Caco-2 (cell line): Measurements from ENCODE around the gene FRY. TPM values are rescaled to one million over a fixed set of nuclear protein-coding genes. Genes with fewer than 3 reads are reported as not detected.

Source experiments
- BruUV-seq: library from RNA; stranded (reverse); fragments of 400-500 nt; replicated peaks from 2 replicates; lab custom pipeline; 2021; lab: Mats Ljungman, UMichigan
- CTCF ChIA-PET: fragments of 300-600 bp; sonication (Branson Sonifier 250); formaldehyde crosslinking; loops from one replicate; lab custom pipeline; 2022; ENCODE audit warnings: antibody characterized with exemption; lab: Charles Lee
- POLR2A ChIA-PET: fragments of 300-600 bp; sonication (Branson Sonifier 250); formaldehyde crosslinking; loops from one replicate; lab custom pipeline; 2022; ENCODE audit warnings: antibody characterized with exemption; lab: Charles Lee
- DNase-seq, 2 experiments: peaks; one replicate each; pipeline versions ENCODE4 v3.0.0 to v3.0.0-alpha.2; 2020 to 2022
- H3K27me3 ChIP-seq: replicated peaks from 2 replicates; pipeline ENCODE4 v1.6.0; 2011; ENCODE audit warnings: low read length; ENCODE audit not compliant: control insufficient read depth, insufficient read depth
- H3K36me3 ChIP-seq: 2 replicates; pipeline ENCODE4 v1.5.1; 2011; ENCODE audit warnings: low read length; ENCODE audit not compliant: control insufficient read depth, insufficient read depth
- H3K4me1 ChIP-seq: fragments of 250-450 bp; sonication (Bioruptor Pico); 2 replicates; pipeline ENCODE4 v1.5.1; 2020; ENCODE audit warnings: mild to moderate bottlenecking
- H3K4me3 ChIP-seq: 2 replicates; pipeline ENCODE4 v1.5.1; 2011; ENCODE audit warnings: low read depth, mild to moderate bottlenecking, control low read depth, low read length
- H3K9me3 ChIP-seq: fragments of 250-450 bp; sonication (Bioruptor Pico); 2 replicates; pipeline ENCODE4 v1.5.1; 2020; ENCODE audit warnings: mild to moderate bottlenecking, moderate library complexity
- H3K27ac Mint-ChIP-seq: one replicate; pipeline ENCODE4 v1.8.0; 2022; ENCODE audit warnings: mixed read lengths; ENCODE audit not compliant: unreplicated experiment
- H3K27me3 Mint-ChIP-seq: one replicate; pipeline ENCODE4 v1.8.0; 2022; ENCODE audit warnings: mixed read lengths; ENCODE audit not compliant: insufficient read depth, unreplicated experiment
- H3K36me3 Mint-ChIP-seq: one replicate; pipeline ENCODE4 v1.8.0; 2022; ENCODE audit warnings: mild to moderate bottlenecking, mixed read lengths; ENCODE audit not compliant: insufficient read depth, unreplicated experiment
- H3K4me1 Mint-ChIP-seq: one replicate; pipeline ENCODE4 v1.8.0; 2022; ENCODE audit warnings: low read depth, mixed read lengths; ENCODE audit not compliant: unreplicated experiment
- H3K4me3 Mint-ChIP-seq: one replicate; pipeline ENCODE4 v1.8.0; 2022; ENCODE audit warnings: mild to moderate bottlenecking, moderate library complexity, mixed read lengths; ENCODE audit not compliant: unreplicated experiment
- H3K9me3 Mint-ChIP-seq: one replicate; pipeline ENCODE4 v1.8.0; 2022; ENCODE audit warnings: mixed read lengths; ENCODE audit not compliant: unreplicated experiment
- intact Hi-C: fragments of 100-400 bp; cut with micrococcal nuclease; formaldehyde crosslinking; loops from one replicate; pipeline ENCODE4 v1.10.0; 2022; ENCODE audit not compliant: unreplicated experiment
- total RNA-seq: library from RNA; stranded (reverse); gene quantifications from 2 replicates; pipeline ENCODE4 v1.2.3, GENCODE V29; 2022
- TF ChIP-seq, protein P1 (sequence below), 2 experiments: fragments of 200-600 bp in 1 of 2; IDR thresholded peaks; 1 replicate in 1 of 2; 2 replicates in 1 of 2; pipeline versions ENCODE4 v1.5.1 to v1.8.0; 2011 to 2022; ENCODE audit warnings: antibody characterized with exemption in 1 of 2, control low read depth in 1 of 2, inconsistent platforms in 1 of 2, low read depth in 1 of 2, low read length in 1 of 2, mild to moderate bottlenecking in 1 of 2, moderate library complexity in 1 of 2; ENCODE audit not compliant: insufficient read depth in 1 of 2, severe bottlenecking in 1 of 2, unreplicated experiment in 1 of 2

Gene FRY
- total RNA-seq, 1 experiment from 2014 or later: 118 TPM

- Mint-ChIP-seq H3K9me3 (no peaks in the 10 kb centered on the region), H3K36me3 (no peaks in the 10 kb centered on the region), H3K4me3 (no peak overlapping the region), H3K4me1 (peaks cover 24% of the 10 kb centered on the region), H3K27me3 (no peaks in the 10 kb centered on the region), H3K27ac (no peak overlapping the region)
- H3K27me3 ChIP-seq: no peaks in the 10 kb centered on the region
- ChIA-PET POLR2A (no interaction called here), CTCF (no interaction called here)
- H3K4me1 ChIP-seq: peaks cover 4% of the 10 kb centered on the region
- TF ChIP-seq, protein P1, sequence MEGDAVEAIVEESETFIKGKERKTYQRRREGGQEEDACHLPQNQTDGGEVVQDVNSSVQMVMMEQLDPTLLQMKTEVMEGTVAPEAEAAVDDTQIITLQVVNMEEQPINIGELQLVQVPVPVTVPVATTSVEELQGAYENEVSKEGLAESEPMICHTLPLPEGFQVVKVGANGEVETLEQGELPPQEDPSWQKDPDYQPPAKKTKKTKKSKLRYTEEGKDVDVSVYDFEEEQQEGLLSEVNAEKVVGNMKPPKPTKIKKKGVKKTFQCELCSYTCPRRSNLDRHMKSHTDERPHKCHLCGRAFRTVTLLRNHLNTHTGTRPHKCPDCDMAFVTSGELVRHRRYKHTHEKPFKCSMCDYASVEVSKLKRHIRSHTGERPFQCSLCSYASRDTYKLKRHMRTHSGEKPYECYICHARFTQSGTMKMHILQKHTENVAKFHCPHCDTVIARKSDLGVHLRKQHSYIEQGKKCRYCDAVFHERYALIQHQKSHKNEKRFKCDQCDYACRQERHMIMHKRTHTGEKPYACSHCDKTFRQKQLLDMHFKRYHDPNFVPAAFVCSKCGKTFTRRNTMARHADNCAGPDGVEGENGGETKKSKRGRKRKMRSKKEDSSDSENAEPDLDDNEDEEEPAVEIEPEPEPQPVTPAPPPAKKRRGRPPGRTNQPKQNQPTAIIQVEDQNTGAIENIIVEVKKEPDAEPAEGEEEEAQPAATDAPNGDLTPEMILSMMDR (IDR thresholded peaks at IDR 0.05; ENCODE audit: insufficient read depth in 1 of 2, low read depth in 1 of 2, low read length in 1 of 2, severe bottlenecking in 1 of 2, unreplicated experiment in 1 of 2): no peak
- no TSS peak for BruUV-seq
- intact Hi-C loops: no loop called here
- H3K4me3 ChIP-seq: no peak overlapping the region
- H3K36me3 ChIP-seq: no peaks in the 10 kb centered on the region
- H3K9me3 ChIP-seq: no peaks in the 10 kb centered on the region
- DNase-seq: no peak
Observed at GRCh38 chr13:32067149-32067961, 35.8 kb downstream of the FRY start.

GRCh38 chr13:32068255-32068654 lies 36.7 kb downstream of the FRY start:
- H3K27me3 Mint-ChIP-seq: no peaks in the 10 kb centered on the region
- H3K4me1 Mint-ChIP-seq: peaks cover 22% of the 10 kb centered on the region
- Histone ChIP-seq H3K36me3 (no peaks in the 10 kb centered on the region), H3K27me3 (no peaks in the 10 kb centered on the region), H3K4me1 (no peaks in the 10 kb centered on the region), H3K4me3 (no peak overlapping the region), H3K9me3 (no peaks in the 10 kb centered on the region)
- BruUV-seq: no TSS peak
- DNase-seq: no peak
- TF ChIP-seq, protein P1 (IDR thresholded peaks at IDR 0.05; ENCODE audit: insufficient read depth in 1 of 2, low read depth in 1 of 2, low read length in 1 of 2, severe bottlenecking in 1 of 2, unreplicated experiment in 1 of 2): no peak
- H3K4me3 Mint-ChIP-seq: no peak overlapping the region
- H3K27ac Mint-ChIP-seq: no peak overlapping the region
- intact Hi-C loops: no loop called here
- no peaks in the 10 kb centered on the region for H3K9me3 Mint-ChIP-seq
- CTCF ChIA-PET: no interaction called here
- H3K36me3 Mint-ChIP-seq: no peaks in the 10 kb centered on the region
- POLR2A ChIA-PET: no interaction called here

DNA sequence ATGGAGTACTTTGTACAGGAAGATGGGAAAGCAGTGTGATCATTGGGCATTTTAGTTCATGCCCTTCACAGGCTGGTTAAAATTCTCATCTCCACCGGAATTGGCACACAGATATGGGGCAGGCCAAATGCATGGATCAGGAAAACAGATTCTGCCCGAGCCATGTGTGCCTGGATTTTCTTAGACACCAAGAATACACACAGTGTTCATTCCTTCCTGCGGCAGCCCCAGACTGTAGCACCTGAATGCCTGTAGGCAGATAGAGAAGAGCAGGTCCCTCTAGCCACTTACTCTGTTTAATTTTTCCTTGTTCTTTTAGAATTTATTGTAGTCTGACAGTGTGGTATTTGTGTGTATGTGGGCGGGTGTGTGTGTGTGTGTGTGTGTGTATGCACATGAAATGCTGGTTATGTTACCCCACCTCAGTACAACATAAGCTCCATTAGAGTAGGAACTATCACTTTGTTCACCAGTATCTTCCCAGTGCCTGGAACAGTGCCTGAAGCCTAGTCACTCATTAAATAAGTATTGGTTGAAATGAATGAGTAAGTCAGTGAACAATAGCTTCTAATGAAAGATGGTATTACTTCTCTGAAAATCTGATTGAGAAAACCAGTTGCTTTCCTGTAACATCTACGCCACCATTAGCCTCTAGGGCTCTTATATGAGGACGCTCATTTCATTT lies 41.7 kb downstream of the FRY start:
- intact Hi-C loops: no loop called here
- H3K4me3 ChIP-seq: no peak overlapping the region
- H3K9me3 Mint-ChIP-seq: peaks cover 9% of the 10 kb centered on the region

More for the DNA sequence above, 41.7 kb downstream of the FRY start:
- Histone ChIP-seq H3K36me3 (no peaks in the 10 kb centered on the region), H3K9me3 (no peaks in the 10 kb centered on the region), H3K27me3 (no peaks in the 10 kb centered on the region), H3K4me1 (peaks cover 20% of the 10 kb centered on the region)
- H3K36me3 Mint-ChIP-seq: no peaks in the 10 kb centered on the region
- no TSS peak for BruUV-seq
- peaks cover 33% of the 10 kb centered on the region for H3K4me1 Mint-ChIP-seq
- H3K27me3 Mint-ChIP-seq: no peaks in the 10 kb centered on the region
- H3K4me3 Mint-ChIP-seq: no peak overlapping the region
- ChIA-PET CTCF (interaction anchor here (0.9 kb wide), 1 partner anchor 173 kb away, joined by 4 read pairs; no protein-coding TSS in a partner anchor), POLR2A (no interaction called here)
- no peak overlapping the region for H3K27ac Mint-ChIP-seq
- no peak for DNase-seq
- TF ChIP-seq, protein P1 (IDR thresholded peaks at IDR 0.05; ENCODE audit: insufficient read depth in 1 of 2, low read depth in 1 of 2, low read length in 1 of 2, severe bottlenecking in 1 of 2, unreplicated experiment in 1 of 2): no peak
